ENCODE data around the gene GAP43. TPM values are rescaled to one million over a fixed set of nuclear protein-coding genes. Genes with fewer than 3 reads are reported as not detected.

GAP43 gene
- total and polyA plus RNA-seq, 7 donors = 0.60 to 18.9 (median 7.7) TPM; not detected in 1

GRCh38 chr3:115580566-115580965 is 42.7 kb upstream of the GAP43 start:
- Histone ChIP-seq H3K36me3 (no peaks in the 10 kb centered on the region), H3K4me3 (no peak overlapping the region), H3K27ac (no peak overlapping the region), H3K4me1 (no peaks in the 10 kb centered on the region), H3K9me3 (no peaks in the 10 kb centered on the region), H3K27me3 (no peaks in the 10 kb centered on the region)
- DNase-seq = no peak
- TF ChIP-seq EP300 (IDR thresholded peaks at IDR 0.05) (no peak), CTCF (IDR thresholded peaks at IDR 0.05) (no peak)
- 76 to 78% methylated on average over 1 of the region's 1 CpG for WGBS, 2 donors
- intact Hi-C loops (cut with DNase I) = no loop called here

- no peak for TF ChIP-seq CTCF (IDR thresholded peaks at IDR 0.05)
- TF ChIP-seq POLR2A (IDR thresholded peaks at IDR 0.05) = no peak
- no peak for TF ChIP-seq POLR2AphosphoS5 (IDR thresholded peaks at IDR 0.05)
- TF ChIP-seq EP300 (IDR thresholded peaks at IDR 0.05) = no peak
- Histone ChIP-seq H3K4me3 (no peak overlapping the region), H3K27me3 (no peaks in the 10 kb centered on the region), H3K4me1 (no peaks in the 10 kb centered on the region), H3K27ac (no peak overlapping the region), H3K36me3 (no peaks in the 10 kb centered on the region), H3K9me3 (no peaks in the 10 kb centered on the region)
- WGBS, 2 donors = 37 to 74% methylated on average over 8 of the region's 8 CpGs
- DNase-seq = no peak
- intact Hi-C loops (cut with DNase I) = no loop called here
These were observed 41.8 kb upstream of the GAP43 start for GRCh38 chr3:115581362-115582135.

GRCh38 chr3:115588201-115589115 is 34.9 kb upstream of the GAP43 start:
- Histone ChIP-seq H3K4me3 (no peak overlapping the region), H3K27me3 (no peaks in the 10 kb centered on the region), H3K36me3 (no peaks in the 10 kb centered on the region), H3K4me1 (no peaks in the 10 kb centered on the region), H3K27ac (no peak overlapping the region), H3K9me3 (no peaks in the 10 kb centered on the region)
- DNase-seq = no peak
- 78 to 79% methylated on average over 5 of the region's 5 CpGs for WGBS, 2 donors
- intact Hi-C loops (cut with DNase I) = no loop called here
- TF ChIP-seq POLR2A (IDR thresholded peaks at IDR 0.05) (no peak), POLR2AphosphoS5 (IDR thresholded peaks at IDR 0.05) (no peak)

- intact Hi-C loops (cut with DNase I) = no loop called here
- Histone ChIP-seq H3K36me3 (no peaks in the 10 kb centered on the region), H3K4me1 (no peaks in the 10 kb centered on the region), H3K4me3 (no peak overlapping the region), H3K27me3 (no peaks in the 10 kb centered on the region), H3K27ac (no peak overlapping the region), H3K9me3 (peaks cover 0 to 6% (median 1%) of the 10 kb centered on the region in 4 donors)
- no peak for TF ChIP-seq POLR2AphosphoS5 (IDR thresholded peaks at IDR 0.05)
- TF ChIP-seq CTCF (IDR thresholded peaks at IDR 0.05) = no peak
- no peak for TF ChIP-seq EP300 (IDR thresholded peaks at IDR 0.05)
- no peak for TF ChIP-seq POLR2A (IDR thresholded peaks at IDR 0.05)
- WGBS, 2 donors = 65 to 75% methylated on average over 3 of the region's 3 CpGs
- no peak for DNase-seq
These were observed 32.4 kb upstream of the GAP43 start for GRCh38 chr3:115590873-115591272.

DNA sequence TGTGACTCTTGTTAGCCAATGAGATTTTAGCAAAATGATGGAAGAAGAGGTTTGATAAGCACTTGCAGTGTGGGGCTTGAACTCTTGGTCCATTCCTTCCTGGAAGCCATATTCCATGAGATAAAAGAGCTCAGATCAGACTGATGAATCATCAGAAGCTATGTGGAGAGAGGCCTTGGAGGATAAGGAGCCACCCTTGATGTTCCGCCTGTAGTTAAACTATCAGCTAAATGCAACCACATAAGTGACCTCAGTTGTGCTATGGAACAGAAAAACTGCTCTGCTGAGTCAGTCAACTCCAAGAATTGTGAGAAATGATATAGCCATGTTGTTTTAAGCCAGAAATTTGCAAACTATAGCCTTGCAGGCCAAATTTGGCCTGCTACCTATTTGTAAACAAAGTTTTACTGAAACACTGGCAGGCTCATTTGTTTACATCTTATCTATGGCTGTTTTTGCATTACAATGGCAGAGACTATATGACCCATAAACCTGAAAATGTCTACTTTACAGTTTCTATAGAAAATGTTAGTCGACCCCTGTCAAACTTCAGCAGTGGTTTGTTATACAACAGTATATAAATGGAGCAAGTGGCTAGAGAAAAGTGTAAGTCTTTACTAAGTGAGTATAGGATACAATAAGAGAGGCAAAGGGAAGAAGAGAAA is 27.6 kb upstream of the GAP43 start:
- Histone ChIP-seq H3K9me3 (peaks cover 0 to 6% (median 1%) of the 10 kb centered on the region in 4 donors), H3K27me3 (no peaks in the 10 kb centered on the region), H3K27ac (no peak overlapping the region), H3K4me3 (no peak overlapping the region), H3K36me3 (no peaks in the 10 kb centered on the region), H3K4me1 (no peaks in the 10 kb centered on the region)
- TF ChIP-seq CTCF (IDR thresholded peaks at IDR 0.05) (no peak), POLR2A (IDR thresholded peaks at IDR 0.05) (no peak), EP300 (IDR thresholded peaks at IDR 0.05) (no peak), POLR2AphosphoS5 (IDR thresholded peaks at IDR 0.05) (no peak)
- intact Hi-C loops (cut with DNase I) = no loop called here
- 94 to 96% methylated on average over 2 of the region's 2 CpGs for WGBS, 2 donors
- no peak for DNase-seq
